NCI-H748 (cell line): ENCODE results near the gene CAPN5.
"Not testable (repeated sequence)": the region's sequence is repeated elsewhere in the genome, so short reads cannot be mapped to it uniquely, and the experiment has no call there.

Source experiments
- DNase-seq: peaks from one replicate; lab custom pipeline; 2025; ENCODE audit not compliant: unreplicated experiment; lab: John Stamatoyannopoulos, UW

Gene CAPN5

GRCh38 chr11:77042111-77042726, 24.6 kb upstream of the CAPN5 start:
- no peak for DNase-seq

GRCh38 chr11:77044356-77044755, 22.4 kb upstream of the CAPN5 start:
- DNase-seq, result no peak

- no peak for DNase-seq
Measured at GRCh38 chr11:77044886-77045285, 21.9 kb upstream of the CAPN5 start.

- peak; percentile 61 for DNase-seq
Measured at GRCh38 chr11:77046060-77046501, 20.7 kb upstream of the CAPN5 start.

- peak; percentile 87 for DNase-seq
Measured at GRCh38 chr11:77047007-77047927, 19.5 kb upstream of the CAPN5 start.

GRCh38 chr11:77047928-77048446, 18.8 kb upstream of the CAPN5 start:
- DNase-seq, result not testable (repeated sequence)

- no peak for DNase-seq
Measured at GRCh38 chr11:77049026-77049425, 17.7 kb upstream of the CAPN5 start.

- no peak for DNase-seq
Measured at GRCh38 chr11:77051511-77051910, 15.3 kb upstream of the CAPN5 start.

- DNase-seq, result no peak
Measured at GRCh38 chr11:77052518-77052917, 14.3 kb upstream of the CAPN5 start.

GRCh38 chr11:77053217-77054015, 13.4 kb upstream of the CAPN5 start:
- DNase-seq, result no peak

GRCh38 chr11:77054084-77054483, 12.7 kb upstream of the CAPN5 start:
- no peak for DNase-seq

- no peak for DNase-seq
Measured at GRCh38 chr11:77055101-77055561, 11.6 kb upstream of the CAPN5 start.

- no peak for DNase-seq
Measured at GRCh38 chr11:77055913-77056312, 10.9 kb upstream of the CAPN5 start.

- DNase-seq, result no peak
Measured at GRCh38 chr11:77056814-77057402, 9.9 kb upstream of the CAPN5 start.

GRCh38 chr11:77057938-77058474, 8.8 kb upstream of the CAPN5 start:
- no peak for DNase-seq

- no peak for DNase-seq
Measured at GRCh38 chr11:77058900-77059299, 7.9 kb upstream of the CAPN5 start.

GRCh38 chr11:77059806-77060205, 7.0 kb upstream of the CAPN5 start:
- no peak for DNase-seq

GRCh38 chr11:77060234-77060633, 6.5 kb upstream of the CAPN5 start:
- no peak for DNase-seq

- not testable (repeated sequence) for DNase-seq
Measured at GRCh38 chr11:77061258-77061657, 5.5 kb upstream of the CAPN5 start.

- DNase-seq, result no peak
Measured at GRCh38 chr11:77062924-77063323, 3.8 kb upstream of the CAPN5 start.
